GM13977 (cell line): ENCODE results near the gene KDM4C.

ENCODE experiments used
- DNase-seq: peaks from one replicate; pipeline ENCODE4 v3.0.0; 2012; ENCODE audit warnings: low spot score
- CTCF ChIP-seq: IDR thresholded peaks from 2 replicates; pipeline ENCODE4 v1.5.1; 2012; ENCODE audit warnings: mild to moderate bottlenecking, control low read depth; ENCODE audit not compliant: insufficient read depth; ENCODE audit errors: extremely low read depth, missing control alignments
- in situ Hi-C: fragments of 300-500 bp; cut with MboI; formaldehyde crosslinking; loops from one replicate; pipeline ENCODE4 v1.12.0; 2022; ENCODE audit warnings: low sequenced_read_pairs, low pct_unique_long_range_greater_than_20kb, mixed read lengths, inconsistent platforms; ENCODE audit not compliant: unreplicated experiment

The KDM4C gene

DNA sequence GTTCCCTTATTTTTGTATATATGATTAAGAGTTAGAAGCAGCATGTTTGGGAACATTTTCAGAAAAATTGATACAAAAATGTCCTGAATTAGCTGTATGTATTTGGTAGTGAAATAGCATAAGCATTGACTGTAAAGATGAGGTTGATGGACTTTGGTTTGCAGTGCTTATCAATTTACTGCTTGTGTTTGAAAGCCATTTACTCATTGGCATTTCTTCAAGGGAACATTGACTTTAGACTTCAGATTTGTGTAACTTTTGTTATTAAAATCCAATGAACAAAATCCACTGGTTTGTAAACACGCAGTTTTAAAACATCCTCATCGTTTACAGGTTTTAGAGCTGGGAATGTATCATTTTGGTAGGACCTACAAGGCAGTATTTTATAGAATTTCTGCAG is 61.3 kb downstream of the KDM4C start:
- in situ Hi-C loops, result no loop called here
- no peak for TF ChIP-seq CTCF
- DNase-seq, result no peak

DNA sequence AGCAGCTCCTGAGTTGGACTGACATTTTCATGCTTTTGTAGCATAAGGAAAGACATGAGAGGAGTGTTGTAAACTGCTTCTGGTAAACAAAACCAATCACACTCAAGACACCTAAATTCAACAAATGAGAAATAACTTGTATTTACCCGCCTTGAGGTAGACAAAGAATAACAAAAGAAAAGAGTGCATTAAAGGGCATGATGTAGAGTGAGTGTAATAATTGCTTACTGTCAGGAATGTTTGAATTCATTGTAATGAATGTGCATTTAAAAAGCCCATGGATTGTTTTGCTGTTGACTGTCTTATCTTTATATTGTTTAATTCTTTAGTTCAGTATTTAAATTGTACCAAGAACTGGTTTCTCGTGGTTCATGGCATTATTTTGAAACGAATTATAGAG is 61.8 kb downstream of the KDM4C start:
- in situ Hi-C loops, result no loop called here
- DNase-seq, result no peak
- no peak for TF ChIP-seq CTCF

DNA sequence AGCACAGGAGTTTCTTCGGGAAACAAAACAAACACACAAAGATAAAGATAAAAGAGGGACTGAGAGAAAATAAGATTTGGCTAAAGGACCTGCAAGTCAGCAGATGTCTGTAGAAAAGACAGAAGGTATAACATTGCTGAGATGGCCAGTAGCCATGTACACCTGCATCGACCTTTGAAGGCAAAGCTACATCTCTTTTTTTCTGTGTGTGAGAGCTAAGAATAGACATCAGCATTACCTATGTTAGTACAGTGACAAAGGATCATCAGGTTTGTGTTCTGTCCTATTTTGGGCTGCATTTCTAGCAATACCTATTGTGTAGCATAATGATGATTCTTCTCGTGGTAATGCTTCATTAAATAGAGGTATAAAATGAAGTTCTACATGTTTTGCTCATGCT is 64.9 kb downstream of the KDM4C start:
- no peak for TF ChIP-seq CTCF
- in situ Hi-C loops, result no loop called here
- DNase-seq, result no peak

DNA sequence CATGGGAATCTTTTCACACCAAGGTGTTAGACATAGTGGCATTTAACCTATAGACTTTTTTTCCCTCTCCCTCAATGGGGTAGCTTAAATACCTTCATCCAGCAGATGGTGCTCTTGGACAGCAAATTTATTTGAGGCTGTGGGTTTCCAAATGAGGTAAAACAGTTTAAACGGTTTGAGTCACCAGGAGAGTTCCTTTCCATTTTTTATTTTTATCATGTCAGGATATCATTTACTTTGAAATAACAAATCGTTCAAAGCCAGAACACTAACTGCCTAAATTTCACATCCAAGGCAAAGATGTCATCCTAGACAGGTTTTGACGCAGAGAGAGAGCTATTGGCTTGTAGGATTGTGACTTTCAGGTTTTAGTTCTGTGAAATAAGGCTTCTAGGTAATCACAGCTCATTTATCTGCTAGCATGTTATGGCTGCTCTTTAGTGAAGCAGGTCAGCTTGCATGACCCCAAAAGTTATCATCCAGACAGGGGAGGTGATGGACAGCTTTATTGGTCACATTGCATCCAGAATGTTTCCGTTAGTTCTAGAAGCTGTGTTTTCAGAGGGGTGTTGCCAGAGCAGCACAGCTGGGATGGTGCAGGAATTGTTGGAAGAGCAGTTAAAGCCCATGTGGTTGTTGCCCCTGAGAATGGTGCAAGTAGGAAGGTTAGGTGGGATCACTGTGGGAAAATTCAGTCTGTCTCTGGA is 69.8 kb downstream of the KDM4C start:
- TF ChIP-seq CTCF, result peak; percentile 72
- DNase-seq, result peak; percentile 60
- in situ Hi-C loops, result no loop called here

- DNase-seq, result no peak
- in situ Hi-C loops, result no loop called here
- TF ChIP-seq CTCF, result no peak
Observed at GRCh38 chr9:6829027-6829426, 71.3 kb downstream of the KDM4C start.

- TF ChIP-seq CTCF, result no peak
- no peak for DNase-seq
- in situ Hi-C loops, result no loop called here
Observed at GRCh38 chr9:6829536-6829935, 71.8 kb downstream of the KDM4C start.
